Measurements from ENCODE around the gene SPG11.

The SPG11 gene

GRCh38 chr15:44661576-44661975 is 1.9 kb downstream of the SPG11 start:
- Histone ChIP-seq H3K27ac (ENCODE audit: low read depth in 2 of 2, low read length in 2 of 2) (no peak overlapping the region), H3K4me1 (ENCODE audit: control insufficient read depth in 2 of 2, insufficient read depth in 2 of 2, low read length in 2 of 2) (peaks cover 12 to 17% of the 10 kb centered on the region in 2 donors), H3K9me3 (ENCODE audit: control insufficient read depth in 2 of 2, low read length in 2 of 2) (no peaks in the 10 kb centered on the region), H3K4me3 (ENCODE audit: low read length in 2 of 2) (peak overlapping the region; percentile 2 to 99), H3K9ac (ENCODE audit: low read depth in 1 of 2, low read length in 2 of 2) (no peak overlapping the region), H3K27me3 (ENCODE audit: control insufficient read depth in 2 of 2, insufficient read depth in 2 of 2, low read length in 2 of 2) (no peaks in the 10 kb centered on the region), H3K36me3 (ENCODE audit: control insufficient read depth in 2 of 2, insufficient read depth in 2 of 2, low read length in 2 of 2) (peaks cover 15 to 19% of the 10 kb centered on the region in 2 donors)

GRCh38 chr15:44659056-44659455 is 4.4 kb downstream of the SPG11 start:
- Histone ChIP-seq H3K9ac (ENCODE audit: low read depth in 1 of 2, low read length in 2 of 2) (no peak overlapping the region), H3K27me3 (ENCODE audit: control insufficient read depth in 2 of 2, insufficient read depth in 2 of 2, low read length in 2 of 2) (no peaks in the 10 kb centered on the region), H3K4me1 (ENCODE audit: control insufficient read depth in 2 of 2, insufficient read depth in 2 of 2, low read length in 2 of 2) (peaks cover 11% of the 10 kb centered on the region in 2 donors), H3K27ac (ENCODE audit: low read depth in 2 of 2, low read length in 2 of 2) (no peak overlapping the region), H3K9me3 (ENCODE audit: control insufficient read depth in 2 of 2, low read length in 2 of 2) (no peaks in the 10 kb centered on the region), H3K36me3 (ENCODE audit: control insufficient read depth in 2 of 2, insufficient read depth in 2 of 2, low read length in 2 of 2) (peaks cover 31 to 36% of the 10 kb centered on the region in 2 donors), H3K4me3 (ENCODE audit: low read length in 2 of 2) (no peak overlapping the region)

GRCh38 chr15:44657378-44657777 is 6.1 kb downstream of the SPG11 start:
- Histone ChIP-seq H3K4me1 (ENCODE audit: control insufficient read depth in 2 of 2, insufficient read depth in 2 of 2, low read length in 2 of 2) (peaks cover 6 to 7% of the 10 kb centered on the region in 2 donors), H3K9me3 (ENCODE audit: control insufficient read depth in 2 of 2, low read length in 2 of 2) (no peaks in the 10 kb centered on the region), H3K4me3 (ENCODE audit: low read length in 2 of 2) (no peak overlapping the region), H3K27ac (ENCODE audit: low read depth in 2 of 2, low read length in 2 of 2) (no peak overlapping the region), H3K27me3 (ENCODE audit: control insufficient read depth in 2 of 2, insufficient read depth in 2 of 2, low read length in 2 of 2) (no peaks in the 10 kb centered on the region), H3K9ac (ENCODE audit: low read depth in 1 of 2, low read length in 2 of 2) (no peak overlapping the region), H3K36me3 (ENCODE audit: control insufficient read depth in 2 of 2, insufficient read depth in 2 of 2, low read length in 2 of 2) (peaks cover 39 to 49% of the 10 kb centered on the region in 2 donors)

DNA sequence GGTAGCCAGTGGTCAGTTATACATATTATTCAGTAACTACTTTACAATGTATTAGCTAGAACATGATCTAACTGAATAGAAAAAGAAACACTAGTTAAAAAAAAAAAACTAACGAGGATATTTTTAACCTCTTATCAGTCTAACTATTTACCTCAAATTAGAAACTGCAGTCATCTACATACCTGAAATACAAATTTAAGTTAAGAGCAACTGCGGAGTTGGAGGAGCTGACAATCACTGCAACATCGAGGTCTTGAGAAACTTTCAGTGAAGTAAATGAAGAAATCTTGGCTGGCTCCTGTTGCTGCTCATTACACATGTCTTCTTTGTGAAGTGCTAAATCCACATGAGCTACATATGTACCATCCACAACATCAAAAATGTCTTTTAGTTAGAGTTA is 6.5 kb downstream of the SPG11 start:
- peaks cover 44 to 51% of the 10 kb centered on the region in 2 donors for H3K36me3 ChIP-seq (ENCODE audit: control insufficient read depth in 2 of 2, insufficient read depth in 2 of 2, low read length in 2 of 2)
- no peak overlapping the region for H3K27ac ChIP-seq (ENCODE audit: low read depth in 2 of 2, low read length in 2 of 2)
- H3K9ac ChIP-seq (ENCODE audit: low read depth in 1 of 2, low read length in 2 of 2) = no peak overlapping the region

GRCh38 chr15:44656298-44656697 is 7.2 kb downstream of the SPG11 start:
- Histone ChIP-seq H3K4me1 (ENCODE audit: control insufficient read depth in 2 of 2, insufficient read depth in 2 of 2, low read length in 2 of 2) (no peaks in the 10 kb centered on the region), H3K27ac (ENCODE audit: low read depth in 2 of 2, low read length in 2 of 2) (no peak overlapping the region), H3K36me3 (ENCODE audit: control insufficient read depth in 2 of 2, insufficient read depth in 2 of 2, low read length in 2 of 2) (peaks cover 50 to 57% of the 10 kb centered on the region in 2 donors), H3K27me3 (ENCODE audit: control insufficient read depth in 2 of 2, insufficient read depth in 2 of 2, low read length in 2 of 2) (no peaks in the 10 kb centered on the region), H3K9ac (ENCODE audit: low read depth in 1 of 2, low read length in 2 of 2) (no peak overlapping the region), H3K4me3 (ENCODE audit: low read length in 2 of 2) (no peak overlapping the region), H3K9me3 (ENCODE audit: control insufficient read depth in 2 of 2, low read length in 2 of 2) (no peaks in the 10 kb centered on the region)

More for the DNA sequence above, 6.5 kb downstream of the SPG11 start:
- peaks cover 2 to 3% of the 10 kb centered on the region in 2 donors for H3K4me1 ChIP-seq (ENCODE audit: control insufficient read depth in 2 of 2, insufficient read depth in 2 of 2, low read length in 2 of 2)
- H3K4me3 ChIP-seq (ENCODE audit: low read length in 2 of 2) = no peak overlapping the region
- no peaks in the 10 kb centered on the region for H3K27me3 ChIP-seq (ENCODE audit: control insufficient read depth in 2 of 2, insufficient read depth in 2 of 2, low read length in 2 of 2)
- no peaks in the 10 kb centered on the region for H3K9me3 ChIP-seq (ENCODE audit: control insufficient read depth in 2 of 2, low read length in 2 of 2)

DNA sequence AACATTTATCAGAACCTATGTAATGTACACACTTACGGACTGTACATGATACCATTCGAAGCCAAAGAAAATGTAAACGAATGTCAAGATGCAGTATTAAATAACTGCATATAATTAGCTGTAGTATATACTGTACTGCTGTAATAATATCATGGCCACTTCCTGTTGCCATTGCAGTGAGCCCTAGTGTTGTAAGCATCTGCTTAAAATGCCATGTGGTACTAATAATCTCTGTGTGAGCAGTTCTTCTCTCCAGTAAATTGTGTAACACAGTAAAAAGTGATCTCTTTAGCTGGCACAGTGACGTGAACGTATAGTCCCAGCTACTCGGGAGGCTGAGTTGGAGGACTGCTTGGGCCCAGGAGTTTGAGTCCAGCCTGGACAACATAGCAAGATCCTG is 8.6 kb downstream of the SPG11 start:
- H3K4me1 ChIP-seq (ENCODE audit: control insufficient read depth in 2 of 2, insufficient read depth in 2 of 2, low read length in 2 of 2) = no peaks in the 10 kb centered on the region
- no peak overlapping the region for H3K4me3 ChIP-seq (ENCODE audit: low read length in 2 of 2)
- no peak overlapping the region for H3K27ac ChIP-seq (ENCODE audit: low read depth in 2 of 2, low read length in 2 of 2)
- H3K36me3 ChIP-seq (ENCODE audit: control insufficient read depth in 2 of 2, insufficient read depth in 2 of 2, low read length in 2 of 2) = peaks cover 54 to 64% of the 10 kb centered on the region in 2 donors
- H3K27me3 ChIP-seq (ENCODE audit: control insufficient read depth in 2 of 2, insufficient read depth in 2 of 2, low read length in 2 of 2) = no peaks in the 10 kb centered on the region
- no peaks in the 10 kb centered on the region for H3K9me3 ChIP-seq (ENCODE audit: control insufficient read depth in 2 of 2, low read length in 2 of 2)
- no peak overlapping the region for H3K9ac ChIP-seq (ENCODE audit: low read depth in 1 of 2, low read length in 2 of 2)

- Histone ChIP-seq H3K4me1 (ENCODE audit: control insufficient read depth in 2 of 2, insufficient read depth in 2 of 2, low read length in 2 of 2) (no peaks in the 10 kb centered on the region), H3K9me3 (ENCODE audit: control insufficient read depth in 2 of 2, low read length in 2 of 2) (no peaks in the 10 kb centered on the region), H3K4me3 (ENCODE audit: low read length in 2 of 2) (no peak overlapping the region), H3K9ac (ENCODE audit: low read depth in 1 of 2, low read length in 2 of 2) (no peak overlapping the region), H3K27ac (ENCODE audit: low read depth in 2 of 2, low read length in 2 of 2) (no peak overlapping the region), H3K36me3 (ENCODE audit: control insufficient read depth in 2 of 2, insufficient read depth in 2 of 2, low read length in 2 of 2) (peaks cover 28 to 49% of the 10 kb centered on the region in 2 donors), H3K27me3 (ENCODE audit: control insufficient read depth in 2 of 2, insufficient read depth in 2 of 2, low read length in 2 of 2) (no peaks in the 10 kb centered on the region)
Measured at GRCh38 chr15:44647637-44648036, 15.8 kb downstream of the SPG11 start.

DNA sequence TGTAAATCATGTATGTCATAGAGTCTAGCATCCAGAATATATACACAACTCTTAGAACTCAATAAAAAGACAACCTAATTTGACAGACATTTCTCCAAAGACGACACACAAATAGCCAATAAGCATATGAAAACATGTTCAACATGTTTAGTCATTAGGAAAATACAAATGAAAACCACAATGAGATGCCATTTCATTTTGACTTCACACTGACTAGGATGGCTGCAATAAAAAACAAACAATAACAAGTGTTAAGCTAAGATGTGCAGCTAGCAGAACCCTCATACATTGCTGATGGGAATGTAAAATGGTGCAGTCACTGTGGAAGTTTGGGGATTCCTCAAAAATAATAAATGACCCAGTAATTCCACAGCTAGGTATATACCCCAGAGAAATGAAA is 16.4 kb downstream of the SPG11 start:
- H3K27ac ChIP-seq (ENCODE audit: low read depth in 2 of 2, low read length in 2 of 2) = no peak overlapping the region
- H3K27me3 ChIP-seq (ENCODE audit: control insufficient read depth in 2 of 2, insufficient read depth in 2 of 2, low read length in 2 of 2) = no peaks in the 10 kb centered on the region
- peaks cover 25 to 48% of the 10 kb centered on the region in 2 donors for H3K36me3 ChIP-seq (ENCODE audit: control insufficient read depth in 2 of 2, insufficient read depth in 2 of 2, low read length in 2 of 2)
- H3K4me1 ChIP-seq (ENCODE audit: control insufficient read depth in 2 of 2, insufficient read depth in 2 of 2, low read length in 2 of 2) = no peaks in the 10 kb centered on the region
- no peak overlapping the region for H3K4me3 ChIP-seq (ENCODE audit: low read length in 2 of 2)
- no peaks in the 10 kb centered on the region for H3K9me3 ChIP-seq (ENCODE audit: control insufficient read depth in 2 of 2, low read length in 2 of 2)
- no peak overlapping the region for H3K9ac ChIP-seq (ENCODE audit: low read depth in 1 of 2, low read length in 2 of 2)

- Histone ChIP-seq H3K9me3 (ENCODE audit: control insufficient read depth in 2 of 2, low read length in 2 of 2) (no peaks in the 10 kb centered on the region), H3K27me3 (ENCODE audit: control insufficient read depth in 2 of 2, insufficient read depth in 2 of 2, low read length in 2 of 2) (no peaks in the 10 kb centered on the region), H3K36me3 (ENCODE audit: control insufficient read depth in 2 of 2, insufficient read depth in 2 of 2, low read length in 2 of 2) (peaks cover 25 to 45% of the 10 kb centered on the region in 2 donors), H3K9ac (ENCODE audit: low read depth in 1 of 2, low read length in 2 of 2) (no peak overlapping the region), H3K4me1 (ENCODE audit: control insufficient read depth in 2 of 2, insufficient read depth in 2 of 2, low read length in 2 of 2) (no peaks in the 10 kb centered on the region), H3K4me3 (ENCODE audit: low read length in 2 of 2) (no peak overlapping the region), H3K27ac (ENCODE audit: low read depth in 2 of 2, low read length in 2 of 2) (no peak overlapping the region)
Measured at GRCh38 chr15:44646460-44646859, 17.0 kb downstream of the SPG11 start.

GRCh38 chr15:44641651-44642050 is 21.8 kb downstream of the SPG11 start:
- no peak overlapping the region for H3K4me3 ChIP-seq (ENCODE audit: low read length in 2 of 2)
- H3K36me3 ChIP-seq (ENCODE audit: control insufficient read depth in 2 of 2, insufficient read depth in 2 of 2, low read length in 2 of 2) = peaks cover 19 to 32% of the 10 kb centered on the region in 2 donors
- H3K4me1 ChIP-seq (ENCODE audit: control insufficient read depth in 2 of 2, insufficient read depth in 2 of 2, low read length in 2 of 2) = no peaks in the 10 kb centered on the region
- no peak overlapping the region for H3K9ac ChIP-seq (ENCODE audit: low read depth in 1 of 2, low read length in 2 of 2)
- no peaks in the 10 kb centered on the region for H3K9me3 ChIP-seq (ENCODE audit: control insufficient read depth in 2 of 2, low read length in 2 of 2)
- H3K27me3 ChIP-seq (ENCODE audit: control insufficient read depth in 2 of 2, insufficient read depth in 2 of 2, low read length in 2 of 2) = no peaks in the 10 kb centered on the region
- H3K27ac ChIP-seq (ENCODE audit: low read depth in 2 of 2, low read length in 2 of 2) = no peak overlapping the region

- Histone ChIP-seq H3K9ac (ENCODE audit: low read depth in 1 of 2, low read length in 2 of 2) (no peak overlapping the region), H3K4me3 (ENCODE audit: low read length in 2 of 2) (no peak overlapping the region), H3K9me3 (ENCODE audit: control insufficient read depth in 2 of 2, low read length in 2 of 2) (no peaks in the 10 kb centered on the region), H3K4me1 (ENCODE audit: control insufficient read depth in 2 of 2, insufficient read depth in 2 of 2, low read length in 2 of 2) (no peaks in the 10 kb centered on the region), H3K27ac (ENCODE audit: low read depth in 2 of 2, low read length in 2 of 2) (no peak overlapping the region), H3K36me3 (ENCODE audit: control insufficient read depth in 2 of 2, insufficient read depth in 2 of 2, low read length in 2 of 2) (peaks cover 28 to 32% of the 10 kb centered on the region in 2 donors), H3K27me3 (ENCODE audit: control insufficient read depth in 2 of 2, insufficient read depth in 2 of 2, low read length in 2 of 2) (no peaks in the 10 kb centered on the region)
Measured at GRCh38 chr15:44636976-44637375, 26.5 kb downstream of the SPG11 start.
